ENCODE measurements around the gene NDUFA6. TPM values are rescaled to one million over a fixed set of nuclear protein-coding genes. Genes with fewer than 3 reads are reported as not detected.

The NDUFA6 gene
- total RNA-seq, 1 donor from 2014 or later: 42.7 TPM

Other genes starting within 250 kb of the NDUFA6 start
- not detected in 2 replicates for gene SHISA8, start 175.7 kb downstream of the NDUFA6 start, total RNA-seq
- gene TNFRSF13C, start 164.0 kb downstream of the NDUFA6 start, total RNA-seq: not detected in 2 replicates
- gene CENPM, start 143.6 kb downstream of the NDUFA6 start, total RNA-seq: 13.1 and 34.2 TPM in 2 replicates
- gene SEPTIN3, start 121.3 kb downstream of the NDUFA6 start, total RNA-seq: under 0.01 and 0.14 TPM in 2 replicates
- gene WBP2NL, start 92.0 kb downstream of the NDUFA6 start, total RNA-seq: 0.34 TPM in 1 of 2 replicates, not detected in the other
- 22.6 and 36.9 TPM in 2 replicates for gene NAGA, start 20.0 kb downstream of the NDUFA6 start, total RNA-seq
- 25.7 and 32.8 TPM in 2 replicates for gene PHETA2, start 16.5 kb downstream of the NDUFA6 start, total RNA-seq
- 3.6 and 5.4 TPM in 2 replicates for gene SMDT1, start 11.1 kb downstream of the NDUFA6 start, total RNA-seq
- gene CYP2D6, start 40.0 kb upstream of the NDUFA6 start, total RNA-seq: 0.09 and 0.68 TPM in 2 replicates
- gene TCF20, start 179.9 kb upstream of the NDUFA6 start, total RNA-seq: 25.7 and 29.0 TPM in 2 replicates